Fibroblast of mammary gland (primary cell): ENCODE data around the gene STARD3NL.

ENCODE experiments used
- DNase-seq: peaks from one replicate; pipeline ENCODE4 v3.0.0-alpha.2; 2010; ENCODE audit warnings: low read depth
- H3K4me3 ChIP-seq: 2 replicates; pipeline ENCODE4 v1.5.1; 2011; ENCODE audit warnings: low read depth, mild to moderate bottlenecking, low read length, moderate library complexity; ENCODE audit not compliant: control insufficient read depth
- CTCF ChIP-seq: conservative IDR thresholded peaks from 2 replicates; pipeline ENCODE4 v1.5.1; 2011; ENCODE audit warnings: low read depth, low read length, inconsistent platforms; ENCODE audit not compliant: control insufficient read depth, insufficient read depth

The STARD3NL gene

GRCh38 chr7:38178004-38178694 lies at the start of gene STARD3NL:
TSS of gene STARD3NL (plus strand) at chr7:38178245. CDS start at chr7:38207505, 29,260 bp downstream.
- peak within 1 kb of the TSS; percentile 88 for H3K4me3 ChIP-seq
- TF ChIP-seq CTCF = no peak
- peak; percentile 100 for DNase-seq

GRCh38 chr7:38129162-38129561 lies 48.9 kb upstream of the STARD3NL start:
- DNase-seq = no peak
- no peak for TF ChIP-seq CTCF
- no peak overlapping the region for H3K4me3 ChIP-seq

GRCh38 chr7:38129579-38129978 lies 48.5 kb upstream of the STARD3NL start:
- no peak for DNase-seq
- no peak for TF ChIP-seq CTCF
- H3K4me3 ChIP-seq = no peak overlapping the region

- no peak for TF ChIP-seq CTCF
- no peak overlapping the region for H3K4me3 ChIP-seq
- DNase-seq = no peak
Measured at GRCh38 chr7:38138171-38138570, 39.9 kb upstream of the STARD3NL start.

- no peak for DNase-seq
- H3K4me3 ChIP-seq = no peak overlapping the region
Measured at GRCh38 chr7:38141187-38141586, 36.9 kb upstream of the STARD3NL start.

GRCh38 chr7:38142736-38143135 lies 35.3 kb upstream of the STARD3NL start:
- H3K4me3 ChIP-seq = no peak overlapping the region
- DNase-seq = no peak
- no peak for TF ChIP-seq CTCF

More at GRCh38 chr7:38141187-38141586, 36.9 kb upstream of the STARD3NL start:
- TF ChIP-seq CTCF = no peak
